WERI-Rb-1 (cell line): ENCODE measurements around the gene RPL34.
"Not testable (repeated sequence)": the region's sequence is repeated elsewhere in the genome, so short reads cannot be mapped to it uniquely, and the experiment has no call there.

Experiments
- DNase-seq: peaks from one replicate; pipeline ENCODE4 v3.0.0-alpha.2; 2020
- H3K27ac ChIP-seq: fragments of 250-450 bp; sonication (Bioruptor Pico); 2 replicates; pipeline ENCODE4 v1.5.1; 2020; ENCODE audit warnings: mild to moderate bottlenecking, moderate library complexity
- H3K27me3 ChIP-seq: fragments of 250-450 bp; sonication (Bioruptor Pico); 2 replicates; pipeline ENCODE4 v1.5.1; 2021; ENCODE audit warnings: mild to moderate bottlenecking, low read depth, moderate library complexity; ENCODE audit not compliant: insufficient read depth, severe bottlenecking
- H3K36me3 ChIP-seq: fragments of 250-450 bp; sonication (Bioruptor Pico); 2 replicates; pipeline ENCODE4 v1.5.1; 2020; ENCODE audit warnings: mild to moderate bottlenecking, moderate library complexity
- H3K4me3 ChIP-seq: 2 replicates; pipeline ENCODE4 v1.5.1; 2011; ENCODE audit warnings: low read depth, mild to moderate bottlenecking, control low read depth, low read length
- H3K9me3 ChIP-seq: fragments of 250-450 bp; sonication (Bioruptor Pico); 2 replicates; pipeline ENCODE4 v1.5.1; 2021; ENCODE audit warnings: mild to moderate bottlenecking, moderate library complexity; ENCODE audit not compliant: severe bottlenecking
- CTCF ChIP-seq: IDR thresholded peaks from 2 replicates; pipeline ENCODE4 v1.5.1; 2011; ENCODE audit warnings: low read depth, mild to moderate bottlenecking, control low read depth, inconsistent platforms, low read length

Gene RPL34

GRCh38 chr4:108589961-108590360, 30.4 kb upstream of the RPL34 start:
- H3K4me3 ChIP-seq: no peak overlapping the region
- no peak overlapping the region for H3K27ac ChIP-seq
- H3K36me3 ChIP-seq: no peaks in the 10 kb centered on the region
- H3K27me3 ChIP-seq: no peaks in the 10 kb centered on the region
- no peaks in the 10 kb centered on the region for H3K9me3 ChIP-seq
- TF ChIP-seq CTCF: no peak
- DNase-seq: no peak

- TF ChIP-seq CTCF: no peak
- no peak for DNase-seq
Measured at GRCh38 chr4:108590776-108591175, 29.6 kb upstream of the RPL34 start.

GRCh38 chr4:108592674-108592986, 27.7 kb upstream of the RPL34 start:
- TF ChIP-seq CTCF: no peak
- H3K9me3 ChIP-seq: no peaks in the 10 kb centered on the region
- no peak overlapping the region for H3K4me3 ChIP-seq
- DNase-seq: no peak
- no peak overlapping the region for H3K27ac ChIP-seq
- H3K36me3 ChIP-seq: no peaks in the 10 kb centered on the region
- H3K27me3 ChIP-seq: no peaks in the 10 kb centered on the region

More at GRCh38 chr4:108590776-108591175, 29.6 kb upstream of the RPL34 start:
- no peaks in the 10 kb centered on the region for H3K27me3 ChIP-seq
- no peak overlapping the region for H3K27ac ChIP-seq
- H3K9me3 ChIP-seq: no peaks in the 10 kb centered on the region
- no peaks in the 10 kb centered on the region for H3K36me3 ChIP-seq
- no peak overlapping the region for H3K4me3 ChIP-seq

- H3K4me3 ChIP-seq, H3K27me3 ChIP-seq, H3K27ac ChIP-seq, H3K36me3 ChIP-seq, DNase-seq, H3K9me3 ChIP-seq: not testable (repeated sequence)
Measured at GRCh38 chr4:108594296-108594695, 26.1 kb upstream of the RPL34 start.

- TF ChIP-seq CTCF: no peak
- no peak for DNase-seq
- H3K27ac ChIP-seq: no peak overlapping the region
- H3K27me3 ChIP-seq: no peaks in the 10 kb centered on the region
- no peak overlapping the region for H3K4me3 ChIP-seq
- H3K9me3 ChIP-seq: no peaks in the 10 kb centered on the region
- H3K36me3 ChIP-seq: no peaks in the 10 kb centered on the region
Measured at GRCh38 chr4:108596344-108596743, 24.0 kb upstream of the RPL34 start.

- H3K9me3 ChIP-seq: no peaks in the 10 kb centered on the region
- no peaks in the 10 kb centered on the region for H3K27me3 ChIP-seq
- no peak for TF ChIP-seq CTCF
- H3K27ac ChIP-seq: no peak overlapping the region
- no peak for DNase-seq
- no peaks in the 10 kb centered on the region for H3K36me3 ChIP-seq
- H3K4me3 ChIP-seq: no peak overlapping the region
Measured at GRCh38 chr4:108601106-108601505, 19.3 kb upstream of the RPL34 start.

GRCh38 chr4:108601532-108601931, 18.8 kb upstream of the RPL34 start:
- Histone ChIP-seq H3K36me3 (no peaks in the 10 kb centered on the region), H3K27me3 (no peaks in the 10 kb centered on the region), H3K27ac (no peak overlapping the region), H3K4me3 (no peak overlapping the region), H3K9me3 (no peaks in the 10 kb centered on the region)
- TF ChIP-seq CTCF: no peak
- DNase-seq: no peak
